Central memory CD8-positive, alpha-beta T cell (primary cell): ENCODE results near the gene POLR3E.
"Not testable (repeated sequence)": the region's sequence is repeated elsewhere in the genome, so short reads cannot be mapped to it uniquely, and the experiment has no call there.

Experiments
- ATAC-seq: fragments of 150-1000 bp; cut with Tn5 transposase; replicated peaks from 2 replicates; pipeline ENCODE4 v1.10.0; 2022; ENCODE audit warnings: mild to moderate bottlenecking, moderate FRiP score, moderate number of reproducible peaks; ENCODE audit not compliant: poor library complexity, severe bottlenecking; ENCODE audit errors: extremely low read depth
- DNase-seq, 2 donors: peaks; one replicate each; pipeline ENCODE4 v3.0.0; 2021; ENCODE audit warnings: low spot score in 2 of 2
- H3K27ac Mint-ChIP-seq: one replicate; pipeline ENCODE4 v1.8.0; 2022; ENCODE audit warnings: low read depth, mild to moderate bottlenecking, moderate library complexity, mixed read lengths
- H3K27me3 Mint-ChIP-seq: one replicate; pipeline ENCODE4 v1.8.0; 2022; ENCODE audit warnings: mixed read lengths
- H3K36me3 Mint-ChIP-seq: one replicate; pipeline ENCODE4 v1.8.0; 2022; ENCODE audit warnings: mild to moderate bottlenecking, moderate library complexity, mixed read lengths; ENCODE audit not compliant: insufficient read depth
- H3K4me1 Mint-ChIP-seq: one replicate; pipeline ENCODE4 v1.8.0; 2022; ENCODE audit warnings: mixed read lengths
- H3K4me3 Mint-ChIP-seq: one replicate; pipeline ENCODE4 v1.8.0; 2022; ENCODE audit warnings: mild to moderate bottlenecking, moderate library complexity, mixed read lengths
- H3K9me3 Mint-ChIP-seq: one replicate; pipeline ENCODE4 v1.8.0; 2022; ENCODE audit warnings: mixed read lengths

The POLR3E gene

GRCh38 chr16:22353191-22353919, 56.1 kb downstream of the POLR3E start:
- Mint-ChIP-seq H3K4me3 (no peak overlapping the region), H3K9me3 (no peaks in the 10 kb centered on the region), H3K36me3 (peaks cover 19% of the 10 kb centered on the region), H3K4me1 (peaks cover 40% of the 10 kb centered on the region), H3K27ac (peak overlapping the region; percentile 38), H3K27me3 (no peaks in the 10 kb centered on the region)
- no peak for ATAC-seq
- no peak for DNase-seq

GRCh38 chr16:22353933-22354541, 56.8 kb downstream of the POLR3E start:
- H3K4me3 Mint-ChIP-seq = no peak overlapping the region
- H3K27ac Mint-ChIP-seq = peak overlapping the region; percentile 38
- H3K27me3 Mint-ChIP-seq = no peaks in the 10 kb centered on the region
- DNase-seq = no peak
- no peaks in the 10 kb centered on the region for H3K9me3 Mint-ChIP-seq
- H3K4me1 Mint-ChIP-seq = peaks cover 41% of the 10 kb centered on the region
- peaks cover 12% of the 10 kb centered on the region for H3K36me3 Mint-ChIP-seq
- no peak for ATAC-seq

GRCh38 chr16:22355487-22355908, 58.3 kb downstream of the POLR3E start:
- no peaks in the 10 kb centered on the region for H3K9me3 Mint-ChIP-seq
- ATAC-seq = no peak
- H3K4me1 Mint-ChIP-seq = peaks cover 50% of the 10 kb centered on the region
- DNase-seq = no peak
- no peaks in the 10 kb centered on the region for H3K27me3 Mint-ChIP-seq
- peaks cover 12% of the 10 kb centered on the region for H3K36me3 Mint-ChIP-seq
- peak overlapping the region; percentile 5 for H3K27ac Mint-ChIP-seq
- H3K4me3 Mint-ChIP-seq = no peak overlapping the region

- H3K27me3 Mint-ChIP-seq = no peaks in the 10 kb centered on the region
- peaks cover 50% of the 10 kb centered on the region for H3K4me1 Mint-ChIP-seq
- peaks cover 14% of the 10 kb centered on the region for H3K36me3 Mint-ChIP-seq
- no peaks in the 10 kb centered on the region for H3K9me3 Mint-ChIP-seq
- peak; percentile 40 for ATAC-seq
- peak overlapping the region; percentile 93 for H3K27ac Mint-ChIP-seq
- H3K4me3 Mint-ChIP-seq = peak overlapping the region; percentile 40
- peak in 1 of 2 donors; percentile 13 for DNase-seq
Observed at GRCh38 chr16:22356930-22357634, 59.9 kb downstream of the POLR3E start.

- no peaks in the 10 kb centered on the region for H3K27me3 Mint-ChIP-seq
- H3K4me3 Mint-ChIP-seq = peak overlapping the region; percentile 40
- peak overlapping the region; percentile 93 for H3K27ac Mint-ChIP-seq
- ATAC-seq = peak; percentile 80
- peaks cover 18% of the 10 kb centered on the region for H3K36me3 Mint-ChIP-seq
- H3K9me3 Mint-ChIP-seq = no peaks in the 10 kb centered on the region
- peaks cover 50% of the 10 kb centered on the region for H3K4me1 Mint-ChIP-seq
- no peak for DNase-seq
Observed at GRCh38 chr16:22357635-22357971, 60.4 kb downstream of the POLR3E start.

GRCh38 chr16:22358000-22358399, 60.8 kb downstream of the POLR3E start:
- ATAC-seq (peak; percentile 74), DNase-seq (no peak)
- Mint-ChIP-seq H3K4me1 (peaks cover 49% of the 10 kb centered on the region), H3K4me3 (peak overlapping the region; percentile 40), H3K9me3 (no peaks in the 10 kb centered on the region), H3K36me3 (peaks cover 21% of the 10 kb centered on the region), H3K27ac (peak overlapping the region; percentile 93), H3K27me3 (no peaks in the 10 kb centered on the region)

GRCh38 chr16:22359679-22360078, 62.5 kb downstream of the POLR3E start:
- Mint-ChIP-seq H3K4me3 (peak overlapping the region; percentile 39), H3K36me3 (peaks cover 33% of the 10 kb centered on the region), H3K27ac (peak overlapping the region; percentile 46), H3K27me3 (no peaks in the 10 kb centered on the region), H3K4me1 (peaks cover 38% of the 10 kb centered on the region), H3K9me3 (no peaks in the 10 kb centered on the region)
- ATAC-seq (no peak), DNase-seq (no peak)

GRCh38 chr16:22360963-22361659, 63.9 kb downstream of the POLR3E start:
- ATAC-seq (no peak), DNase-seq (no peak)
- H3K4me1 Mint-ChIP-seq = peaks cover 38% of the 10 kb centered on the region
- H3K27ac Mint-ChIP-seq = peak overlapping the region; percentile 46
- H3K9me3 Mint-ChIP-seq = no peaks in the 10 kb centered on the region
- H3K36me3 Mint-ChIP-seq = peaks cover 34% of the 10 kb centered on the region
- H3K27me3 Mint-ChIP-seq = no peaks in the 10 kb centered on the region
- H3K4me3 Mint-ChIP-seq = no peak overlapping the region

GRCh38 chr16:22364241-22364640, 67.0 kb downstream of the POLR3E start:
- ATAC-seq = no peak
- Mint-ChIP-seq H3K4me3 (no peak overlapping the region), H3K36me3 (peaks cover 32% of the 10 kb centered on the region)

GRCh38 chr16:22366371-22366770, 69.2 kb downstream of the POLR3E start:
- Mint-ChIP-seq H3K27me3 (no peaks in the 10 kb centered on the region), H3K4me1 (peaks cover 38% of the 10 kb centered on the region), H3K4me3 (no peak overlapping the region), H3K9me3 (no peaks in the 10 kb centered on the region), H3K27ac (peak overlapping the region; percentile 47), H3K36me3 (peaks cover 30% of the 10 kb centered on the region)
- ATAC-seq = no peak
- no peak for DNase-seq

More at GRCh38 chr16:22364241-22364640, 67.0 kb downstream of the POLR3E start:
- H3K27me3 Mint-ChIP-seq = no peaks in the 10 kb centered on the region
- H3K27ac Mint-ChIP-seq = no peak overlapping the region
- no peak for DNase-seq
- H3K4me1 Mint-ChIP-seq = peaks cover 38% of the 10 kb centered on the region
- H3K9me3 Mint-ChIP-seq = no peaks in the 10 kb centered on the region

- no peaks in the 10 kb centered on the region for H3K9me3 Mint-ChIP-seq
- peaks cover 43% of the 10 kb centered on the region for H3K4me1 Mint-ChIP-seq
- DNase-seq (no peak), ATAC-seq (no peak)
- H3K27me3 Mint-ChIP-seq = no peaks in the 10 kb centered on the region
- peaks cover 27% of the 10 kb centered on the region for H3K36me3 Mint-ChIP-seq
- H3K4me3 Mint-ChIP-seq = no peak overlapping the region
- H3K27ac Mint-ChIP-seq = peak overlapping the region; percentile 47
Observed at GRCh38 chr16:22366889-22367288, 69.7 kb downstream of the POLR3E start.

GRCh38 chr16:22368200-22368826, 71.1 kb downstream of the POLR3E start:
- not testable (repeated sequence) for H3K27ac Mint-ChIP-seq
- H3K36me3 Mint-ChIP-seq = peaks cover 25% of the 10 kb centered on the region

More at GRCh38 chr16:22368200-22368826, 71.1 kb downstream of the POLR3E start:
- H3K27me3 Mint-ChIP-seq, H3K4me3 Mint-ChIP-seq, DNase-seq, H3K9me3 Mint-ChIP-seq, ATAC-seq: not testable (repeated sequence)
- peaks cover 55% of the 10 kb centered on the region for H3K4me1 Mint-ChIP-seq
